ENCODE results near the gene P2RY6.

GRCh38 chr11:73286240-73286810, 14.2 kb downstream of the P2RY6 start:
- TF ChIP-seq MAX (IDR thresholded peaks at IDR 0.05) (no peak), CREB1 (IDR thresholded peaks at IDR 0.05; ENCODE audit: low read depth) (no peak), EP300 (IDR thresholded peaks at IDR 0.05; ENCODE audit: borderline replicate concordance) (no peak), NFIC (IDR thresholded peaks at IDR 0.05) (no peak), FOXM1 (IDR thresholded peaks at IDR 0.05; ENCODE audit: borderline replicate concordance, low read depth) (no peak), TAF1 (IDR thresholded peaks at IDR 0.05; ENCODE audit: low read depth) (no peak), CEBPB (IDR thresholded peaks at IDR 0.05) (no peak), REST (IDR thresholded peaks at IDR 0.05; ENCODE audit: low read depth) (peak; percentile 66), USF1 (IDR thresholded peaks at IDR 0.05) (no peak), ZBTB7A (IDR thresholded peaks at IDR 0.05; ENCODE audit: low read depth) (no peak), RAD21 (IDR thresholded peaks at IDR 0.05; ENCODE audit: low read depth) (no peak), TCF12 (IDR thresholded peaks at IDR 0.05; ENCODE audit: low read depth) (no peak), YY1 (IDR thresholded peaks at IDR 0.05; ENCODE audit: low read depth) (no peak)

Measured in Ishikawa (cell line).